B cell (primary cell): ENCODE results near the gene RXFP2. TPM values are rescaled to one million over a fixed set of nuclear protein-coding genes. Genes with fewer than 3 reads are reported as not detected.

Experiments used
- ATAC-seq: fragments of 200-7000 bp; cut with Tn5 transposase; one replicate; pipeline ENCODE4 v1.10.0; 2021; ENCODE audit warnings: low read depth, mild to moderate bottlenecking, moderate number of reproducible peaks, moderate library complexity
- CTCF ChIA-PET: fragments of 350-600 bp; sonication (Branson Sonifier 250); formaldehyde crosslinking; loops from one replicate; lab custom pipeline; 2021; ENCODE audit warnings: antibody characterized with exemption, inconsistent platforms; lab: Charles Lee
- POLR2A ChIA-PET: fragments of 350-600 bp; sonication (Branson Sonifier 250); formaldehyde crosslinking; loops from one replicate; lab custom pipeline; 2021; ENCODE audit warnings: antibody characterized with exemption; lab: Charles Lee
- DNase-seq: peaks from one replicate; pipeline ENCODE4 v3.0.0; 2013
- H2AFZ ChIP-seq: 2 replicates; pipeline ENCODE4 v1.6.1; 2012; ENCODE audit warnings: mild to moderate bottlenecking, low read depth, low read length; ENCODE audit not compliant: insufficient read depth, poor library complexity, severe bottlenecking
- H3K27ac ChIP-seq, 2 donors: 1 replicate in 1 of 2; 2 replicates in 1 of 2; pipeline ENCODE4 v1.5.1; 2012 to 2013; ENCODE audit warnings: low read length in 2 of 2, mild to moderate bottlenecking in 2 of 2, moderate library complexity in 1 of 2
- H3K27me3 ChIP-seq, 4 experiments: fragments of 200-600 bp in 1 of 4; sonication (generic) in 1 of 4; replicated peaks in 1 of 4; 1 replicate in 2 of 4; 2 replicates in 2 of 4; pipeline versions ENCODE4 v1.6.1 to v1.7.0; 2013 to 2016; ENCODE audit warnings: low read length in 3 of 4, mild to moderate bottlenecking in 2 of 4, mixed read lengths in 1 of 4, moderate library complexity in 1 of 4; ENCODE audit not compliant: insufficient read depth in 4 of 4, control insufficient read depth in 3 of 4; ENCODE audit errors: control extremely low read depth in 1 of 4
- H3K36me3 ChIP-seq, 2 experiments: replicated peaks in 1 of 2; 1 replicate in 1 of 2; 2 replicates in 1 of 2; pipeline versions ENCODE4 v1.6.1 to v1.7.1; 2013; ENCODE audit warnings: low read length in 1 of 2; ENCODE audit not compliant: insufficient read depth in 2 of 2, control insufficient read depth in 1 of 2; ENCODE audit errors: control extremely low read depth in 1 of 2, extremely low read depth in 1 of 2
- H3K4me1 ChIP-seq, 2 donors: fragments of 200-600 bp in 1 of 2; sonication (generic) in 1 of 2; 1 replicate in 1 of 2; 2 replicates in 1 of 2; pipeline versions ENCODE4 v1.5.1 to v1.6.1; 2013 to 2017; ENCODE audit warnings: low read length in 2 of 2; ENCODE audit not compliant: control insufficient read depth in 2 of 2, insufficient read depth in 2 of 2
- H3K4me2 ChIP-seq: replicated peaks from 2 replicates; pipeline ENCODE3; 2012; ENCODE audit warnings: mild to moderate bottlenecking, low read depth, low read length; ENCODE audit not compliant: poor library complexity, severe bottlenecking
- H3K4me3 ChIP-seq, 5 experiments: fragments of 200-600 bp in 1 of 5; sonication (generic) in 1 of 5; 1 replicate in 3 of 5; 2 replicates in 2 of 5; pipeline versions ENCODE4 v1.5.1 to v1.7.0; 2011 to 2016; ENCODE audit warnings: low read length in 4 of 5, mild to moderate bottlenecking in 4 of 5, low read depth in 2 of 5, control low read depth in 1 of 5, moderate library complexity in 1 of 5; ENCODE audit not compliant: insufficient read depth in 1 of 5; ENCODE audit errors: control extremely low read depth in 1 of 5, extremely low read depth in 1 of 5
- H3K79me2 ChIP-seq: fragments of 200-600 bp; sonication (generic); one replicate; pipeline ENCODE4 v1.6.0; 2016; ENCODE audit warnings: low read length; ENCODE audit not compliant: control insufficient read depth, insufficient read depth
- H3K9ac ChIP-seq: fragments of 200-600 bp; sonication (generic); 2 replicates; pipeline ENCODE4 v1.6.1; 2017; ENCODE audit warnings: mild to moderate bottlenecking, low read length, moderate library complexity
- H3K9me3 ChIP-seq, 3 donors: one replicate each; pipeline versions ENCODE4 v1.6.1 to v1.7.1; 2013; ENCODE audit warnings: low read length in 2 of 3; ENCODE audit not compliant: control insufficient read depth in 2 of 3, insufficient read depth in 1 of 3; ENCODE audit errors: control extremely low read depth in 1 of 3
- H4K20me1 ChIP-seq: 2 replicates; pipeline ENCODE4 v1.6.0; 2012; ENCODE audit warnings: mild to moderate bottlenecking, low read length; ENCODE audit not compliant: insufficient read depth, control insufficient read depth, poor library complexity, severe bottlenecking
- H3K27ac Mint-ChIP-seq: one replicate; pipeline ENCODE4 v1.8.0; 2021; ENCODE audit warnings: mixed read lengths
- H3K27me3 Mint-ChIP-seq: one replicate; pipeline ENCODE4 v1.8.0; 2021; ENCODE audit warnings: mixed read lengths
- H3K4me1 Mint-ChIP-seq: one replicate; pipeline ENCODE4 v1.8.0; 2021; ENCODE audit warnings: mixed read lengths
- H3K4me3 Mint-ChIP-seq: one replicate; pipeline ENCODE4 v1.8.0; 2021; ENCODE audit warnings: mixed read lengths
- H3K9me3 Mint-ChIP-seq: one replicate; pipeline ENCODE4 v1.8.0; 2022; ENCODE audit warnings: mixed read lengths; ENCODE audit not compliant: insufficient read depth
- EZH2 ChIP-seq: IDR thresholded peaks from 2 replicates; pipeline ENCODE4 v1.6.1; 2012; ENCODE audit warnings: borderline replicate concordance, low read depth, mild to moderate bottlenecking, moderate library complexity, low read length; ENCODE audit not compliant: insufficient read depth, poor library complexity, severe bottlenecking
- WGBS: methylation state at CpG from one replicate; pipeline ENCODE4 v1.1.5; 2013; ENCODE audit warnings: missing lambda C conversion rate; ENCODE audit not compliant: insufficient coverage; 5-methylcytosine and 5-hydroxymethylcytosine counted together
- intact Hi-C: fragments of 100-400 bp; cut with micrococcal nuclease; formaldehyde crosslinking; loops from one replicate; pipeline ENCODE4 v1.10.0; 2022
- polyA plus RNA-seq: library from polyadenylated mRNA; depleted of rRNA; stranded (reverse); fragments of >200 nt; gene quantifications from 2 replicates; pipeline ENCODE4 v1.2.3, GENCODE V29; 2012
- total RNA-seq, 2 donors: library from RNA; stranded (reverse); fragments of 120-200 nt in 1 of 2; gene quantifications; 1 replicate in 1 of 2; 2 replicates in 1 of 2; pipeline versions ENCODE4 v1.2.3 to v1.2.4, GENCODE V29; 2013 to 2022
- TF ChIP-seq, protein P1 (sequence below): fragments of 200-600 bp; IDR thresholded peaks from one replicate; pipeline ENCODE4 v1.8.0; 2022; ENCODE audit warnings: antibody characterized with exemption, mild to moderate bottlenecking

Gene RXFP2
- total and polyA plus RNA-seq, 2 donors (not counting 1 experiment from before 2014, with no cell fraction given), result not detected

- no peak for TF ChIP-seq EZH2
- TF ChIP-seq, protein P1, sequence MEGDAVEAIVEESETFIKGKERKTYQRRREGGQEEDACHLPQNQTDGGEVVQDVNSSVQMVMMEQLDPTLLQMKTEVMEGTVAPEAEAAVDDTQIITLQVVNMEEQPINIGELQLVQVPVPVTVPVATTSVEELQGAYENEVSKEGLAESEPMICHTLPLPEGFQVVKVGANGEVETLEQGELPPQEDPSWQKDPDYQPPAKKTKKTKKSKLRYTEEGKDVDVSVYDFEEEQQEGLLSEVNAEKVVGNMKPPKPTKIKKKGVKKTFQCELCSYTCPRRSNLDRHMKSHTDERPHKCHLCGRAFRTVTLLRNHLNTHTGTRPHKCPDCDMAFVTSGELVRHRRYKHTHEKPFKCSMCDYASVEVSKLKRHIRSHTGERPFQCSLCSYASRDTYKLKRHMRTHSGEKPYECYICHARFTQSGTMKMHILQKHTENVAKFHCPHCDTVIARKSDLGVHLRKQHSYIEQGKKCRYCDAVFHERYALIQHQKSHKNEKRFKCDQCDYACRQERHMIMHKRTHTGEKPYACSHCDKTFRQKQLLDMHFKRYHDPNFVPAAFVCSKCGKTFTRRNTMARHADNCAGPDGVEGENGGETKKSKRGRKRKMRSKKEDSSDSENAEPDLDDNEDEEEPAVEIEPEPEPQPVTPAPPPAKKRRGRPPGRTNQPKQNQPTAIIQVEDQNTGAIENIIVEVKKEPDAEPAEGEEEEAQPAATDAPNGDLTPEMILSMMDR, result no peak
- Histone ChIP-seq H3K27me3 (no peaks in the 10 kb centered on the region), H3K9ac (no peak overlapping the region), H3K4me3 (no peak overlapping the region), H3K27ac (no peak overlapping the region), H3K79me2 (no peaks in the 10 kb centered on the region), H2AFZ (no peak overlapping the region), H3K4me2 (no peak overlapping the region), H3K9me3 (no peaks in the 10 kb centered on the region), H3K4me1 (no peaks in the 10 kb centered on the region), H4K20me1 (no peaks in the 10 kb centered on the region), H3K36me3 (no peaks in the 10 kb centered on the region)
- intact Hi-C loops, result no loop called here
- ChIA-PET CTCF (no interaction called here), POLR2A (no interaction called here)
- Mint-ChIP-seq H3K4me3 (no peak overlapping the region), H3K9me3 (no peaks in the 10 kb centered on the region), H3K4me1 (no peaks in the 10 kb centered on the region), H3K27me3 (peaks cover 6% of the 10 kb centered on the region), H3K27ac (no peak overlapping the region)
- no CpG with 5 or more reads among the region's 4 CpGs for WGBS
- no peak for DNase-seq
- no peak for ATAC-seq
Measured at GRCh38 chr13:31767175-31767900, 28.0 kb downstream of the RXFP2 start.

- Histone ChIP-seq H3K4me2 (no peak overlapping the region), H3K4me3 (no peak overlapping the region), H4K20me1 (no peaks in the 10 kb centered on the region), H3K36me3 (no peaks in the 10 kb centered on the region), H3K9ac (no peak overlapping the region), H3K27me3 (no peaks in the 10 kb centered on the region), H3K9me3 (no peaks in the 10 kb centered on the region), H2AFZ (no peak overlapping the region), H3K4me1 (no peaks in the 10 kb centered on the region), H3K27ac (no peak overlapping the region), H3K79me2 (no peaks in the 10 kb centered on the region)
- WGBS, result no CpG with 5 or more reads among the region's 1 CpG
- Mint-ChIP-seq H3K27me3 (peaks cover 3% of the 10 kb centered on the region), H3K9me3 (no peaks in the 10 kb centered on the region), H3K27ac (no peak overlapping the region), H3K4me3 (no peak overlapping the region), H3K4me1 (peaks cover 4% of the 10 kb centered on the region)
- CTCF ChIA-PET, result no interaction called here
- DNase-seq (no peak), ATAC-seq (no peak)
- POLR2A ChIA-PET, result no interaction called here
- TF ChIP-seq, protein P1, result no peak
- no peak for TF ChIP-seq EZH2
- intact Hi-C loops, result no loop called here
Measured at GRCh38 chr13:31768351-31768750, 29.0 kb downstream of the RXFP2 start.
